LNCaP clone FGC (cell line): ENCODE measurements around the gene RPN2.

Experiments used
- DNase-seq: peaks from one replicate; pipeline ENCODE4 v3.0.0-alpha.2; 2011; ENCODE audit warnings: low read depth
- H3K4me3 ChIP-seq: 2 replicates; pipeline ENCODE4 v1.5.1; 2011; ENCODE audit warnings: mild to moderate bottlenecking, low read depth, low read length, control low read depth
- TF ChIP-seq, protein P1 (sequence below): IDR thresholded peaks from 2 replicates; pipeline ENCODE4 v1.5.1; 2012; ENCODE audit warnings: mild to moderate bottlenecking; ENCODE audit not compliant: control insufficient read depth, insufficient read depth; ENCODE audit errors: extremely low read depth

RPN2 gene

DNA sequence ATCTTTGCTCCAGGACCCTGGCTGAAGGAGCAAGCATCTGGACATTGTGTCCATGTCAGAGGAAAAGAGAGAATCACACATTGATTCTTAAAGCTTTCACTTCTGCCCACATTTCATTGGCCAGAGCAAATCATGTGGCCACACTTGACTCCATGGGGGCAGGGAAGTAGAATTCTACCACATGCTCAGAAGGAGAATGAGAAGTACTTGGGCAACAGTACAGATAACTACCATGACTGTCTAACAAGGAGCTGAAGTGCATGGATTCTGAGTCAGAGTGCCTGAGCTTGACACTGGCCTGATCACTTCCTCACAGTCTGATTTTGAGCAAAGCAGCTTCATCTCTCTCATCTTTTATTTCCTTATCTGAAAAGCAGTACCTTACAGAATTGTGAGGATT is 43.9 kb downstream of the RPN2 start:
- H3K4me3 ChIP-seq = no peak overlapping the region
- TF ChIP-seq, protein P1, sequence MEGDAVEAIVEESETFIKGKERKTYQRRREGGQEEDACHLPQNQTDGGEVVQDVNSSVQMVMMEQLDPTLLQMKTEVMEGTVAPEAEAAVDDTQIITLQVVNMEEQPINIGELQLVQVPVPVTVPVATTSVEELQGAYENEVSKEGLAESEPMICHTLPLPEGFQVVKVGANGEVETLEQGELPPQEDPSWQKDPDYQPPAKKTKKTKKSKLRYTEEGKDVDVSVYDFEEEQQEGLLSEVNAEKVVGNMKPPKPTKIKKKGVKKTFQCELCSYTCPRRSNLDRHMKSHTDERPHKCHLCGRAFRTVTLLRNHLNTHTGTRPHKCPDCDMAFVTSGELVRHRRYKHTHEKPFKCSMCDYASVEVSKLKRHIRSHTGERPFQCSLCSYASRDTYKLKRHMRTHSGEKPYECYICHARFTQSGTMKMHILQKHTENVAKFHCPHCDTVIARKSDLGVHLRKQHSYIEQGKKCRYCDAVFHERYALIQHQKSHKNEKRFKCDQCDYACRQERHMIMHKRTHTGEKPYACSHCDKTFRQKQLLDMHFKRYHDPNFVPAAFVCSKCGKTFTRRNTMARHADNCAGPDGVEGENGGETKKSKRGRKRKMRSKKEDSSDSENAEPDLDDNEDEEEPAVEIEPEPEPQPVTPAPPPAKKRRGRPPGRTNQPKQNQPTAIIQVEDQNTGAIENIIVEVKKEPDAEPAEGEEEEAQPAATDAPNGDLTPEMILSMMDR = no peak
- no peak for DNase-seq

- no peak overlapping the region for H3K4me3 ChIP-seq
- TF ChIP-seq, protein P1 = no peak
- DNase-seq = no peak
Observed at GRCh38 chr20:37225146-37225545, 46.0 kb downstream of the RPN2 start.

DNA sequence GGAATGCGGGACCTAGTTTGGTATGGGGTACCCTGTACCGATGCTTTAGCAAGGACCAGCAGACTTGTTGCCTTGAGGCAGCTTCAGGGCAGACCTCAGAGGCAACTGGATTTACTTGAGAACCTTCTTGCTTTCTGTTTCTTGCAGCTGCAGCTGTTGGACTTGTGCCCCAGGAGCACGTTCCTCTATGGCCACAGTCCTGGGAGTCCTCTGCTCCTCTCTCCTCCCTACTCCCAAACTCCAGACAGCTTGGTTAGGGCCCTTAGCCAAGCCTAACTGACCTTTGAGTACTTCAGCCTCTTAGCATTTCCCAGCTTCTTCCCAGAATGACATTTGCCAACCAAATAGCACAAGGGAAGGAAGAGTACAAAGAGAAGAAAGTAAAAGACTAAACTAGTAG is 47.8 kb downstream of the RPN2 start:
- DNase-seq = no peak
- H3K4me3 ChIP-seq = no peak overlapping the region
- TF ChIP-seq, protein P1 = no peak

DNA sequence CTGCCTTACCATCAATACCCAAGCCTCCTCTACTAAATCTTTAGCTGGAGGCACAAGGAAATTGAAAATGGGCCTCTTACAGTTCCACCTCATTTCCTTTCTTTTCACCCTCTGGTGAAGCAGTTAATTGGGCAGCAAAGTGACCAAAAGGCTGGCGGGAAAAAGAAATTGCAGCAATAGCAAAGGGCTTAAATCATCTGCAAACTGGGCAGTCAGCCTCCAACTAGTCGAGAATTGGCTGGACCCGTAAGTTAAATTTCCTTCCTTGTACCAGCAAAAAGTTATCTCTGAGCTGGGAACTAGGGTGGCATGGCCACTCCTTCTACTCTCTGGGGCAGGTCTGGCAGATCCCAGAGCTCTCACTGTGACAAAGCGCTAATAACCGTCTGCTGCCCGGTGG is 49.0 kb downstream of the RPN2 start:
- TF ChIP-seq, protein P1 = no peak
- no peak for DNase-seq
- no peak overlapping the region for H3K4me3 ChIP-seq

- H3K4me3 ChIP-seq = no peak overlapping the region
- no peak for DNase-seq
- TF ChIP-seq, protein P1 = no peak
Observed at GRCh38 chr20:37228656-37229055, 49.5 kb downstream of the RPN2 start.

DNA sequence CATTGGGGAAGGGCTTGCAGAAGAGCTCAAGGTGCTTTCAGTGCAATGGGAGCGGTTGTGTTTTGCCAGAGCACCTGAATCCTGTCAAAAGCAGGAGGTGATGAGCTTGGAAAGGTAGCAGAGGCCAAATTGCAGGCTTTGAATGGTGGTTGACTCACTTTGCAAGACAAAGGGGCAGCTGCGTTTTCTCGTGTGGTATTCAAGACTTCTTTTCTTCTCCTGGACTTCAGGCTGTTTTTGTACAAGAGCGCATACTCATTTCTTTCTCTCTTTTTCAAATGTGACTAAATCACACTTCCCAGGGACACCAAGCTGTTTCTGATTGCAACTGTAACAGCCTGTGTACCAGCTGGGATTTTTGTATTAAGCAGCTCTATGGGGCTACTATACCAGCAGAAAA is 50.2 kb downstream of the RPN2 start:
- H3K4me3 ChIP-seq = no peak overlapping the region
- TF ChIP-seq, protein P1 = no peak
- DNase-seq = no peak

DNA sequence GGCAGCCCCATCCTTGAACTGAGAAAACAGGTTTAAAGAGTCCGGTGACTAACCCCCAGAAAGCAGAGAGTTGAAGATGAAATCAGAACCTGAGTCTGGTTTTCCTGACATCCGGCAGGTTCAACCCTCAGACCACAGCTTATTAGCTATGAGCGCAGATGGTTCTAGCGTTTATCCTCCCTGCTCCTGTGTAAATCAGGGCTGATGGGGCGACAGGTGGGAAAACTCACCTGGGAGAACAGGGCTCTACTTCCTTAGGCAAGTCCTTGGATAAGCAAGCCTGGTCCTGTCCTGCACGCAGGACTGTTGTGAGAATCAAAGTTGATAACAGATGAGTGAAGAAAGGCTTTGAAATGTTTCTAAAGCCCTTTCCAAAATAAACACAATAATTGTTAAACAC is 51.1 kb downstream of the RPN2 start:
- TF ChIP-seq, protein P1 = no peak
- no peak for DNase-seq
- H3K4me3 ChIP-seq = no peak overlapping the region
